ENCODE results near the gene MAPKAPK2. TPM values are rescaled to one million over a fixed set of nuclear protein-coding genes. Genes with fewer than 3 reads are reported as not detected.

The MAPKAPK2 gene
- total RNA-seq, 1 experiment from 2014 or later: 54.9 TPM

DNA sequence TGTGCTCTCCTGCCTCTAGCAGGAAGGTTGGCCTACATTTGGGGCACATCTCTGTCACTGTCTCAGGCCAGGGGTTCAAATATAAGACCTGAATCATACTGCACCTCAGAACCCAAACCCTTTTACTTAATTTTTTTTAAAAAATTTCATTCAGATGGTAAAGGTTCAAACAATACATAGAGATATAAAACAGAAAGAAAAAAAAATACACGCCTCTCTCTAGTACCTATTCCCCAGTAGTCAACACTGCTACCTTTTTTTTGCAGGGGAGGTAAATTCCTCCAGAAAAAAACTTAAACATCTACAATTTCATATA lies 32.9 kb downstream of the MAPKAPK2 start:
- Mint-ChIP-seq H3K27ac (no peak overlapping the region), H3K36me3 (no peaks in the 10 kb centered on the region), H3K9me3 (no peaks in the 10 kb centered on the region), H3K4me1 (peaks cover 8% of the 10 kb centered on the region), H3K27me3 (ENCODE audit: low read depth) (no peaks in the 10 kb centered on the region), H3K4me3 (no peak overlapping the region)
- DNase-seq (ENCODE audit: low spot score) (no peak), ATAC-seq (no peak)
- POLR2A ChIA-PET: no interaction called here
- CTCF ChIA-PET: interaction anchor here (1.9 kb wide), 1 partner anchor 54 kb away, joined by 5 read pairs; no protein-coding TSS in a partner anchor
- TF ChIP-seq, protein P1, sequence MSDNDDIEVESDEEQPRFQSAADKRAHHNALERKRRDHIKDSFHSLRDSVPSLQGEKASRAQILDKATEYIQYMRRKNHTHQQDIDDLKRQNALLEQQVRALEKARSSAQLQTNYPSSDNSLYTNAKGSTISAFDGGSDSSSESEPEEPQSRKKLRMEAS (CRISPR knock-in tag; IDR thresholded peaks at IDR 0.05): no peak
- TF ChIP-seq RORB (CRISPR knock-in tag; IDR thresholded peaks at IDR 0.05) (no peak), NFE2L1 (CRISPR knock-in tag; IDR thresholded peaks at IDR 0.05) (no peak), MXD4 (CRISPR knock-in tag; IDR thresholded peaks at IDR 0.05; ENCODE audit: borderline replicate concordance) (no peak), CREB1 (CRISPR knock-in tag; IDR thresholded peaks at IDR 0.05) (no peak), GTF2I (CRISPR knock-in tag; conservative IDR thresholded peaks at IDR 0.05) (no peak), NFYB (CRISPR knock-in tag; conservative IDR thresholded peaks at IDR 0.05; ENCODE audit: low read depth) (no peak), TEAD1 (CRISPR knock-in tag; IDR thresholded peaks at IDR 0.05) (no peak), ZNF121 (CRISPR knock-in tag; IDR thresholded peaks at IDR 0.05) (no peak)

DNA sequence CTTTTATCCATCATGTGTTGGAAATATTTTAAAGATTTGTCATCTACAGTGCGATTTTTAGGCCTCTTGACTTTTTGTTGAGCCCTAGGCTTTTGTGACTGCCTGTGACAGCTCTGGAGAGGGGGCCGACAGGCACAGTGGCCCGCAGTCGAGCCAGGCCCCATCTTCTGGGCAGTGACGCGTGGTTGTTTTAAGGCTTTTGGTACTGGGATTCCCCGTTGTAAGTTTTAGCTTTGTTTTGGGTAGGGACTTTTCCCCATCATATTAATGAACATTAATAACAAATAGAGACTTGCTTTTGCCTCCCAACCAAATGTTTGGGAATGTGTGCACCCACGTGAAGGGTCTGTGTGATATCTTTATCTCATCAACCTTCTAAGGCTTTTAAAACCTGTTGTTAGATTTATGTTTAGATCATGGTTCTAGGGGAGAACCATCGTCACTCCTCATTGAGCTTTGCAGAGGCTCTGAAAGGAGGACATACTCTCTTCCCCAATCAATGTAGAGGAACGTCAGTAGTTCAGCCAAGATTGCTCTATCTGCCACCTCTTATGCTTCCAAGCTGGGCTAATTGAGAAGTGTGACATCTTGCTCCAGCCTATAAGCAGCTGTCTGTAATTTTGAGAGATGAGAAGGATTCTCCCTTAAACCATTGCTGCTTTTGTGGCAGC lies 34.6 kb downstream of the MAPKAPK2 start:
- CTCF ChIA-PET: interaction anchor here (1.1 to 1.5 kb wide), 4 partner anchors 15 to 107 kb away, joined by 4 to 9 read pairs (median 4); partner anchors contain the start of gene EIF2D
- H3K36me3 Mint-ChIP-seq: no peaks in the 10 kb centered on the region
- no peak for DNase-seq (ENCODE audit: low spot score)
- no peak overlapping the region for H3K27ac Mint-ChIP-seq
- no peaks in the 10 kb centered on the region for H3K27me3 Mint-ChIP-seq (ENCODE audit: low read depth)
- no peak overlapping the region for H3K4me3 Mint-ChIP-seq
- POLR2A ChIA-PET: no interaction called here
- no peaks in the 10 kb centered on the region for H3K9me3 Mint-ChIP-seq
- ATAC-seq: no peak
- TF ChIP-seq SOX15 (CRISPR knock-in tag; IDR thresholded peaks at IDR 0.05) (no peak), TCF7 (CRISPR knock-in tag; IDR thresholded peaks at IDR 0.05; ENCODE audit: low read depth) (no peak), ATF1 (CRISPR knock-in tag; IDR thresholded peaks at IDR 0.05) (no peak), SMAD3 (CRISPR knock-in tag; IDR thresholded peaks at IDR 0.05; ENCODE audit: borderline replicate concordance) (no peak), JAZF1 (CRISPR knock-in tag; IDR thresholded peaks at IDR 0.05) (no peak), TEAD1 (CRISPR knock-in tag; IDR thresholded peaks at IDR 0.05) (no peak), JUN (CRISPR knock-in tag; IDR thresholded peaks at IDR 0.05) (no peak)
- TF ChIP-seq, protein P2, sequence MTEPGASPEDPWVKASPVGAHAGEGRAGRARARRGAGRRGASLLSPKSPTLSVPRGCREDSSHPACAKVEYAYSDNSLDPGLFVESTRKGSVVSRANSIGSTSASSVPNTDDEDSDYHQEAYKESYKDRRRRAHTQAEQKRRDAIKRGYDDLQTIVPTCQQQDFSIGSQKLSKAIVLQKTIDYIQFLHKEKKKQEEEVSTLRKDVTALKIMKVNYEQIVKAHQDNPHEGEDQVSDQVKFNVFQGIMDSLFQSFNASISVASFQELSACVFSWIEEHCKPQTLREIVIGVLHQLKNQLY (CRISPR knock-in tag; IDR thresholded peaks at IDR 0.05): no peak
- TF ChIP-seq, protein P3, sequence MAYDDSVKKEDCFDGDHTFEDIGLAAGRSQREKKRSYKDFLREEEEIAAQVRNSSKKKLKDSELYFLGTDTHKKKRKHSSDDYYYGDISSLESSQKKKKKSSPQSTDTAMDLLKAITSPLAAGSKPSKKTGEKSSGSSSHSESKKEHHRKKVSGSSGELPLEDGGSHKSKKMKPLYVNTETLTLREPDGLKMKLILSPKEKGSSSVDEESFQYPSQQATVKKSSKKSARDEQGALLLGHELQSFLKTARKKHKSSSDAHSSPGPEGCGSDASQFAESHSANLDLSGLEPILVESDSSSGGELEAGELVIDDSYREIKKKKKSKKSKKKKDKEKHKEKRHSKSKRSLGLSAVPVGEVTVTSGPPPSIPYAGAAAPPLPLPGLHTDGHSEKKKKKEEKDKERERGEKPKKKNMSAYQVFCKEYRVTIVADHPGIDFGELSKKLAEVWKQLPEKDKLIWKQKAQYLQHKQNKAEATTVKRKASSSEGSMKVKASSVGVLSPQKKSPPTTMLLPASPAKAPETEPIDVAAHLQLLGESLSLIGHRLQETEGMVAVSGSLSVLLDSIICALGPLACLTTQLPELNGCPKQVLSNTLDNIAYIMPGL (CRISPR knock-in tag; IDR thresholded peaks at IDR 0.05): no peak
- TF ChIP-seq, protein P4, sequence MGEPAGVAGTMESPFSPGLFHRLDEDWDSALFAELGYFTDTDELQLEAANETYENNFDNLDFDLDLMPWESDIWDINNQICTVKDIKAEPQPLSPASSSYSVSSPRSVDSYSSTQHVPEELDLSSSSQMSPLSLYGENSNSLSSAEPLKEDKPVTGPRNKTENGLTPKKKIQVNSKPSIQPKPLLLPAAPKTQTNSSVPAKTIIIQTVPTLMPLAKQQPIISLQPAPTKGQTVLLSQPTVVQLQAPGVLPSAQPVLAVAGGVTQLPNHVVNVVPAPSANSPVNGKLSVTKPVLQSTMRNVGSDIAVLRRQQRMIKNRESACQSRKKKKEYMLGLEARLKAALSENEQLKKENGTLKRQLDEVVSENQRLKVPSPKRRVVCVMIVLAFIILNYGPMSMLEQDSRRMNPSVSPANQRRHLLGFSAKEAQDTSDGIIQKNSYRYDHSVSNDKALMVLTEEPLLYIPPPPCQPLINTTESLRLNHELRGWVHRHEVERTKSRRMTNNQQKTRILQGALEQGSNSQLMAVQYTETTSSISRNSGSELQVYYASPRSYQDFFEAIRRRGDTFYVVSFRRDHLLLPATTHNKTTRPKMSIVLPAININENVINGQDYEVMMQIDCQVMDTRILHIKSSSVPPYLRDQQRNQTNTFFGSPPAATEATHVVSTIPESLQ (CRISPR knock-in tag; IDR thresholded peaks at IDR 0.05): no peak
- TF ChIP-seq, protein P5, sequence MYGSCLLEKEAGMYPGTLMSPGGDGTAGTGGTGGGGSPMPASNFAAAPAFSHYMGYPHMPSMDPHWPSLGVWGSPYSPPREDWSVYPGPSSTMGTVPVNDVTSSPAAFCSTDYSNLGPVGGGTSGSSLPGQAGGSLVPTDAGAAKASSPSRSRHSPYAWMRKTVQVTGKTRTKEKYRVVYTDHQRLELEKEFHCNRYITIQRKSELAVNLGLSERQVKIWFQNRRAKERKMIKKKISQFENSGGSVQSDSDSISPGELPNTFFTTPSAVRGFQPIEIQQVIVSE (CRISPR knock-in tag; IDR thresholded peaks at IDR 0.05; ENCODE audit: borderline replicate concordance): no peak
- TF ChIP-seq, protein P6, sequence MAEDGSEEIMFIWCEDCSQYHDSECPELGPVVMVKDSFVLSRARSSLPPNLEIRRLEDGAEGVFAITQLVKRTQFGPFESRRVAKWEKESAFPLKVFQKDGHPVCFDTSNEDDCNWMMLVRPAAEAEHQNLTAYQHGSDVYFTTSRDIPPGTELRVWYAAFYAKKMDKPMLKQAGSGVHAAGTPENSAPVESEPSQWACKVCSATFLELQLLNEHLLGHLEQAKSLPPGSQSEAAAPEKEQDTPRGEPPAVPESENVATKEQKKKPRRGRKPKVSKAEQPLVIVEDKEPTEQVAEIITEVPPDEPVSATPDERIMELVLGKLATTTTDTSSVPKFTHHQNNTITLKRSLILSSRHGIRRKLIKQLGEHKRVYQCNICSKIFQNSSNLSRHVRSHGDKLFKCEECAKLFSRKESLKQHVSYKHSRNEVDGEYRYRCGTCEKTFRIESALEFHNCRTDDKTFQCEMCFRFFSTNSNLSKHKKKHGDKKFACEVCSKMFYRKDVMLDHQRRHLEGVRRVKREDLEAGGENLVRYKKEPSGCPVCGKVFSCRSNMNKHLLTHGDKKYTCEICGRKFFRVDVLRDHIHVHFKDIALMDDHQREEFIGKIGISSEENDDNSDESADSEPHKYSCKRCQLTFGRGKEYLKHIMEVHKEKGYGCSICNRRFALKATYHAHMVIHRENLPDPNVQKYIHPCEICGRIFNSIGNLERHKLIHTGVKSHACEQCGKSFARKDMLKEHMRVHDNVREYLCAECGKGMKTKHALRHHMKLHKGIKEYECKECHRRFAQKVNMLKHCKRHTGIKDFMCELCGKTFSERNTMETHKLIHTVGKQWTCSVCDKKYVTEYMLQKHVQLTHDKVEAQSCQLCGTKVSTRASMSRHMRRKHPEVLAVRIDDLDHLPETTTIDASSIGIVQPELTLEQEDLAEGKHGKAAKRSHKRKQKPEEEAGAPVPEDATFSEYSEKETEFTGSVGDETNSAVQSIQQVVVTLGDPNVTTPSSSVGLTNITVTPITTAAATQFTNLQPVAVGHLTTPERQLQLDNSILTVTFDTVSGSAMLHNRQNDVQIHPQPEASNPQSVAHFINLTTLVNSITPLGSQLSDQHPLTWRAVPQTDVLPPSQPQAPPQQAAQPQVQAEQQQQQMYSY (CRISPR knock-in tag; IDR thresholded peaks at IDR 0.05): no peak
- TF ChIP-seq, protein P7, sequence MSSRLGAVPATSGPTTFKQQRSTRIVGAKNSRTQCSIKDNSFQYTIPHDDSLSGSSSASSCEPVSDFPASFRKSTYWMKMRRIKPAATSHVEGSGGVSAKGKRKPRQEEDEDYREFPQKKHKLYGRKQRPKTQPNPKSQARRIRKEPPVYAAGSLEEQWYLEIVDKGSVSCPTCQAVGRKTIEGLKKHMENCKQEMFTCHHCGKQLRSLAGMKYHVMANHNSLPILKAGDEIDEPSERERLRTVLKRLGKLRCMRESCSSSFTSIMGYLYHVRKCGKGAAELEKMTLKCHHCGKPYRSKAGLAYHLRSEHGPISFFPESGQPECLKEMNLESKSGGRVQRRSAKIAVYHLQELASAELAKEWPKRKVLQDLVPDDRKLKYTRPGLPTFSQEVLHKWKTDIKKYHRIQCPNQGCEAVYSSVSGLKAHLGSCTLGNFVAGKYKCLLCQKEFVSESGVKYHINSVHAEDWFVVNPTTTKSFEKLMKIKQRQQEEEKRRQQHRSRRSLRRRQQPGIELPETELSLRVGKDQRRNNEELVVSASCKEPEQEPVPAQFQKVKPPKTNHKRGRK (CRISPR knock-in tag; IDR thresholded peaks at IDR 0.05; ENCODE audit: borderline replicate concordance): no peak
- H3K4me1 Mint-ChIP-seq: peaks cover 19% of the 10 kb centered on the region
